Loucy (cell line): ENCODE data around the gene LYL1.

Experiments
- H2AFZ ChIP-seq: fragments of 200-600 bp; sonication (generic); 2 replicates; pipeline ENCODE4 v1.6.0; 2016; ENCODE audit warnings: antibody characterized with exemption, mild to moderate bottlenecking, low read length, moderate library complexity
- H3F3A ChIP-seq: fragments of 200-600 bp; 2 replicates; pipeline ENCODE4 v1.6.0; 2016; ENCODE audit warnings: antibody characterized with exemption, low read depth, mild to moderate bottlenecking
- H3K27me3 ChIP-seq: fragments of 200-600 bp; sonication (generic); 2 replicates; pipeline ENCODE4 v1.6.1; 2014; ENCODE audit warnings: low read length, mild to moderate bottlenecking; ENCODE audit not compliant: insufficient read depth, poor library complexity, severe bottlenecking
- H3K36me3 ChIP-seq: fragments of 200-600 bp; sonication (generic); 2 replicates; pipeline ENCODE4 v1.6.1; 2016; ENCODE audit warnings: low read length; ENCODE audit not compliant: insufficient read depth
- H3K4me1 ChIP-seq: fragments of 200-600 bp; sonication (generic); 2 replicates; pipeline ENCODE4 v1.5.1; 2014; ENCODE audit warnings: low read length, mild to moderate bottlenecking; ENCODE audit not compliant: insufficient read depth, poor library complexity, severe bottlenecking
- H3K4me2 ChIP-seq: fragments of 200-600 bp; sonication (generic); 2 replicates; pipeline ENCODE4 v1.6.0; 2014; ENCODE audit warnings: antibody characterized with exemption, low read length, low read depth, mild to moderate bottlenecking; ENCODE audit not compliant: poor library complexity, severe bottlenecking
- H3K4me3 ChIP-seq: fragments of 200-600 bp; sonication (generic); 2 replicates; pipeline ENCODE4 v1.5.1; 2014; ENCODE audit warnings: low read length, mild to moderate bottlenecking, mixed read lengths; ENCODE audit not compliant: poor library complexity, severe bottlenecking
- H3K79me2 ChIP-seq: fragments of 200-600 bp; sonication (generic); 2 replicates; pipeline ENCODE4 v1.6.1; 2014; ENCODE audit warnings: low read length; ENCODE audit not compliant: insufficient read depth
- H3K9ac ChIP-seq: fragments of 200-600 bp; sonication (generic); 2 replicates; pipeline ENCODE4 v1.6.0; 2014; ENCODE audit warnings: mild to moderate bottlenecking, low read depth, low read length, moderate library complexity; ENCODE audit not compliant: poor library complexity, severe bottlenecking
- H3K9me2 ChIP-seq: fragments of 200-600 bp; sonication (generic); replicated peaks from 2 replicates; pipeline ENCODE4 v1.6.1; 2016; ENCODE audit warnings: low read depth, low read length, mixed read lengths
- H3K9me3 ChIP-seq: fragments of 200-600 bp; sonication (generic); 2 replicates; pipeline ENCODE4 v1.6.1; 2014; ENCODE audit warnings: mild to moderate bottlenecking, antibody characterized with exemption, low read length, low read depth; ENCODE audit not compliant: insufficient read depth
- H4K20me1 ChIP-seq: fragments of 200-600 bp; sonication (generic); 2 replicates; pipeline ENCODE4 v1.6.0; 2014; ENCODE audit warnings: antibody characterized with exemption, low read length, mild to moderate bottlenecking; ENCODE audit not compliant: insufficient read depth, poor library complexity, severe bottlenecking
- CTCF ChIP-seq: fragments of 200-600 bp; sonication (generic); conservative IDR thresholded peaks from 2 replicates; pipeline ENCODE4 v1.5.1; 2014; ENCODE audit warnings: mild to moderate bottlenecking, antibody characterized with exemption, low read length
- EZH2phosphoT487 ChIP-seq: fragments of 200-600 bp; IDR thresholded peaks from 2 replicates; pipeline ENCODE4 v1.6.1; 2018; ENCODE audit warnings: antibody characterized with exemption, mild to moderate bottlenecking, moderate library complexity, borderline replicate concordance

The LYL1 gene

GRCh38 chr19:13130886-13131490, 28.3 kb upstream of the LYL1 start:
- Histone ChIP-seq H4K20me1 (peaks cover 53% of the 10 kb centered on the region), H3K9ac (no peak overlapping the region)

GRCh38 chr19:13129384-13129783, 26.7 kb upstream of the LYL1 start:
- Histone ChIP-seq H3K27me3 (no peaks in the 10 kb centered on the region), H3K9ac (no peak overlapping the region), H3K79me2 (peaks cover 86% of the 10 kb centered on the region), H3K4me1 (peaks cover 17% of the 10 kb centered on the region), H3K4me2 (no peak overlapping the region), H3K36me3 (peaks cover 6% of the 10 kb centered on the region; the same call in 1 of the 2 replicates), H3K4me3 (no peak overlapping the region), H4K20me1 (peaks cover 54% of the 10 kb centered on the region), H2AFZ (no peak overlapping the region), H3K9me2 (no peaks in the 10 kb centered on the region), H3K9me3 (no peaks in the 10 kb centered on the region), H3F3A (no peaks in the 10 kb centered on the region)
- TF ChIP-seq CTCF (no peak), EZH2phosphoT487 (no peak)

More at GRCh38 chr19:13130886-13131490, 28.3 kb upstream of the LYL1 start:
- no peaks in the 10 kb centered on the region for H3K9me3 ChIP-seq
- no peaks in the 10 kb centered on the region for H3K27me3 ChIP-seq
- no peak overlapping the region for H3K4me2 ChIP-seq
- no peak overlapping the region for H3K4me3 ChIP-seq
- TF ChIP-seq CTCF (no peak), EZH2phosphoT487 (no peak)
- no peaks in the 10 kb centered on the region for H3F3A ChIP-seq
- H3K4me1 ChIP-seq: peaks cover 17% of the 10 kb centered on the region
- peaks cover 21% of the 10 kb centered on the region; the same call in 1 of the 2 replicates for H3K36me3 ChIP-seq
- no peaks in the 10 kb centered on the region for H3K9me2 ChIP-seq
- no peak overlapping the region for H2AFZ ChIP-seq
- peaks cover 81% of the 10 kb centered on the region for H3K79me2 ChIP-seq

- TF ChIP-seq EZH2phosphoT487: no peak
- no peak for TF ChIP-seq CTCF
- peaks cover 57% of the 10 kb centered on the region for H4K20me1 ChIP-seq
- H3K4me2 ChIP-seq: no peak overlapping the region
- no peaks in the 10 kb centered on the region for H3K9me2 ChIP-seq
- no peak overlapping the region for H3K4me3 ChIP-seq
- no peaks in the 10 kb centered on the region for H3K27me3 ChIP-seq
- no peak overlapping the region for H2AFZ ChIP-seq
- H3K9ac ChIP-seq: no peak overlapping the region
- H3K9me3 ChIP-seq: no peaks in the 10 kb centered on the region
- peaks cover 6% of the 10 kb centered on the region; the same call in 1 of the 2 replicates for H3K36me3 ChIP-seq
- peaks cover 17% of the 10 kb centered on the region for H3K4me1 ChIP-seq
- peaks cover 87% of the 10 kb centered on the region for H3K79me2 ChIP-seq
- no peaks in the 10 kb centered on the region for H3F3A ChIP-seq
These were observed 25.9 kb upstream of the LYL1 start for GRCh38 chr19:13128583-13128982.
